Smooth muscle cell (in vitro differentiated cells): ENCODE measurements around the gene ANXA4. TPM values are rescaled to one million over a fixed set of nuclear protein-coding genes. Genes with fewer than 3 reads are reported as not detected.

Source experiments
- DNase-seq: peaks from one replicate; lab custom pipeline; 2025; ENCODE audit not compliant: unreplicated experiment; lab: John Stamatoyannopoulos, UW
- H2AFZ ChIP-seq: fragments of 200-600 bp; sonication (generic); 2 replicates; pipeline ENCODE4 v1.6.0; 2016; ENCODE audit warnings: antibody characterized with exemption, low read depth, mild to moderate bottlenecking
- H3F3A ChIP-seq: fragments of 200-600 bp; sonication (generic); 2 replicates; pipeline ENCODE4 v1.6.0; 2017; ENCODE audit warnings: antibody characterized with exemption, low read depth
- H3K27ac ChIP-seq: fragments of 200-600 bp; sonication (generic); 2 replicates; pipeline ENCODE4 v1.5.1; 2016; ENCODE audit warnings: low read depth, mild to moderate bottlenecking
- H3K27me3 ChIP-seq: fragments of 200-600 bp; sonication (generic); 2 replicates; pipeline ENCODE4 v1.6.1; 2016; ENCODE audit warnings: low read depth, mild to moderate bottlenecking
- H3K36me3 ChIP-seq: fragments of 200-600 bp; sonication (generic); 2 replicates; pipeline ENCODE4 v1.5.1; 2016; ENCODE audit warnings: low read depth
- H3K4me1 ChIP-seq: fragments of 200-600 bp; sonication (generic); 2 replicates; pipeline ENCODE4 v1.5.1; 2016; ENCODE audit warnings: low read depth
- H3K4me2 ChIP-seq: fragments of 200-600 bp; sonication (generic); 2 replicates; pipeline ENCODE4 v1.6.0; 2016; ENCODE audit warnings: mild to moderate bottlenecking
- H3K4me3 ChIP-seq: fragments of 200-600 bp; sonication (generic); 2 replicates; pipeline ENCODE4 v1.5.1; 2016; ENCODE audit warnings: mild to moderate bottlenecking
- H3K79me2 ChIP-seq: fragments of 200-600 bp; sonication (generic); 2 replicates; pipeline ENCODE4 v1.6.0; 2016; ENCODE audit warnings: low read depth, mild to moderate bottlenecking
- H3K9ac ChIP-seq: fragments of 200-600 bp; sonication (generic); 2 replicates; pipeline ENCODE4 v1.6.0; 2016; ENCODE audit warnings: low read depth
- H3K9me3 ChIP-seq: fragments of 200-600 bp; sonication (generic); replicated peaks from 2 replicates; pipeline ENCODE4 v1.5.1; 2016; ENCODE audit warnings: low read depth
- H4K20me1 ChIP-seq: fragments of 200-600 bp; sonication (generic); 2 replicates; pipeline ENCODE4 v1.6.0; 2016; ENCODE audit warnings: low read depth
- WGBS: methylation state at CpG from one replicate; pipeline ENCODE4 v1.1.7; 2016; ENCODE audit warnings: low lambda C conversion rate; 5-methylcytosine and 5-hydroxymethylcytosine counted together
- polyA plus RNA-seq: library from polyadenylated mRNA; unstranded; fragments of >200 nt; fragmentation: Nextera tagmentation; extraction: Ambion mirVana; gene quantifications from 2 replicates; pipeline ENCODE4 v1.2.1, GENCODE V29; 2016
- total RNA-seq: library from RNA; depleted of rRNA; stranded (reverse); fragments of >200 nt; gene quantifications from 2 replicates; pipeline ENCODE4 v1.2.3, GENCODE V29; 2014
- TF ChIP-seq, protein P1 (sequence below): fragments of 200-600 bp; sonication (generic); IDR thresholded peaks from 2 replicates; pipeline ENCODE4 v1.5.1; 2017; ENCODE audit warnings: borderline replicate concordance, mild to moderate bottlenecking, antibody characterized with exemption; ENCODE audit not compliant: insufficient read depth, poor library complexity, severe bottlenecking

ANXA4 gene
- total and polyA plus RNA-seq, 2 experiments from 2014 or later, result 14.7 to 32.8 TPM

DNA sequence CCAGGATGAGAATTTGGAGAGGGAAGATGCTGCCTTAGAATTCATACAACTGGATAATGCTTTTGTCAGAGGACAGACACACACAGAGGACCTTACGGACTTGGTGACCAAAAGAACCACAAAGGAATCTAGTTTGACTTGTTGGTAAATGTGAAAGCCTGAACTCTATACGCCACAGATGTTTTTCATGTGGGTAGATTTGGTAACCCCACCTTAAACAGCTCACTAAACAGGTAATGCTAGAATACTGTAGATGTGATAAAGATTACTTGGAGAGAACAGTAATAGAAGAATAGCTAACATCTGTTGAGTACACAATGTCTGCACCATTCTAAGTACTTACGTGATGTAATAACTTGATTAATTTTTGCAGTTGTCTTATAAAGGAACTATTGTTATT, 24.1 kb downstream of the ANXA4 start:
- H2AFZ ChIP-seq, result no peak overlapping the region
- peaks cover 4% of the 10 kb centered on the region for H3K4me1 ChIP-seq
- 79% methylated on average over 3 of the region's 3 CpGs for WGBS
- H3K79me2 ChIP-seq, result peaks cover 4% of the 10 kb centered on the region
- H3F3A ChIP-seq, result peaks cover 5% of the 10 kb centered on the region
- H3K9ac ChIP-seq, result no peak overlapping the region
- no peaks in the 10 kb centered on the region for H3K36me3 ChIP-seq
- H3K4me3 ChIP-seq, result no peak overlapping the region
- peaks cover 16% of the 10 kb centered on the region for H4K20me1 ChIP-seq
- H3K4me2 ChIP-seq, result no peak overlapping the region
- no peaks in the 10 kb centered on the region for H3K27me3 ChIP-seq
- no peak for DNase-seq
- TF ChIP-seq, protein P1, sequence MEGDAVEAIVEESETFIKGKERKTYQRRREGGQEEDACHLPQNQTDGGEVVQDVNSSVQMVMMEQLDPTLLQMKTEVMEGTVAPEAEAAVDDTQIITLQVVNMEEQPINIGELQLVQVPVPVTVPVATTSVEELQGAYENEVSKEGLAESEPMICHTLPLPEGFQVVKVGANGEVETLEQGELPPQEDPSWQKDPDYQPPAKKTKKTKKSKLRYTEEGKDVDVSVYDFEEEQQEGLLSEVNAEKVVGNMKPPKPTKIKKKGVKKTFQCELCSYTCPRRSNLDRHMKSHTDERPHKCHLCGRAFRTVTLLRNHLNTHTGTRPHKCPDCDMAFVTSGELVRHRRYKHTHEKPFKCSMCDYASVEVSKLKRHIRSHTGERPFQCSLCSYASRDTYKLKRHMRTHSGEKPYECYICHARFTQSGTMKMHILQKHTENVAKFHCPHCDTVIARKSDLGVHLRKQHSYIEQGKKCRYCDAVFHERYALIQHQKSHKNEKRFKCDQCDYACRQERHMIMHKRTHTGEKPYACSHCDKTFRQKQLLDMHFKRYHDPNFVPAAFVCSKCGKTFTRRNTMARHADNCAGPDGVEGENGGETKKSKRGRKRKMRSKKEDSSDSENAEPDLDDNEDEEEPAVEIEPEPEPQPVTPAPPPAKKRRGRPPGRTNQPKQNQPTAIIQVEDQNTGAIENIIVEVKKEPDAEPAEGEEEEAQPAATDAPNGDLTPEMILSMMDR, result no peak
- H3K9me3 ChIP-seq, result no peaks in the 10 kb centered on the region
- H3K27ac ChIP-seq, result peak overlapping the region; percentile 56

DNA sequence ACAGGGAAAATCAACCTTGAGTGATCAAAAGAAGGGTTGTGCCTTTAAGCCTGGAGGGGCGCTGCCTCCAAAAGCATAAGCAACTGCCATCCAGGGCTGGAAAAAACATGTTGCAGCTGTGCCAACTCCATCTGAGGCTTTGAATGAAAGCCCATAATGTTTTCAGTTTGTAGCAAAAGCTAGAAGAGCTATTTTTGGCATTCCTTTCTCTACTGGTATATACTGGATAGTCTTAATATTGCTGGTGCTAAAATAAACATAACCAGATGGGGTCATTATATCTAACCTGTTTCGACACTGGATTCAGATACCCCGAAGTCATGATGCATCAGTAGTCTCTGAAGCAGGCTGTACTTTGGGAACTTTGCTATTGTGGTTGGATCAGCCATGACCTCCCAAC, 25.1 kb downstream of the ANXA4 start:
- no peak overlapping the region for H3K4me2 ChIP-seq
- no peaks in the 10 kb centered on the region for H3K27me3 ChIP-seq
- H3K27ac ChIP-seq, result peak overlapping the region; percentile 19
- peaks cover 16% of the 10 kb centered on the region for H4K20me1 ChIP-seq
- H2AFZ ChIP-seq, result no peak overlapping the region
- peaks cover 2% of the 10 kb centered on the region for H3K79me2 ChIP-seq
- peaks cover 4% of the 10 kb centered on the region for H3K4me1 ChIP-seq
- H3F3A ChIP-seq, result peaks cover 5% of the 10 kb centered on the region
- no peak for DNase-seq
- H3K9me3 ChIP-seq, result no peaks in the 10 kb centered on the region
- H3K9ac ChIP-seq, result no peak overlapping the region
- H3K4me3 ChIP-seq, result no peak overlapping the region
- H3K36me3 ChIP-seq, result no peaks in the 10 kb centered on the region
- TF ChIP-seq, protein P1, result no peak
- 88% methylated on average over 3 of the region's 3 CpGs for WGBS

DNA sequence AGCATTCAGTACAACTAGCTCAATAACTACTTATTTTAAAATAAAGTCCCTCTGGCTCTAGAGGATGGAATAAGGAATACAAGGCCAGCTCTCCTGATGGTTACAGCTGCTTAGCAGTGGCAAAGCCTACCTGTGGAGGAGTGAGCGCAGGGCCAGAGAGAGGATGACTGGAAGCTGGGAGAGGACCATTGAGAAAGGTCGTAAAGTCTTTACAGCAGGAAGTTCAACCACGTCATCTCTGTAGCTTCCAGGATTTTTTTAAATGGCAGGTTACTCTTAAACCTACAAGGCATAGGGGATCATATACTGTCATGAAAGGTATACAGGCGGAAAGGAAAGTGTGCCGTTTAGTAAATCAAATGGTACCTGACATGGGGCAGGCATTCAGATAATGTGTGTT, 26.3 kb downstream of the ANXA4 start:
- no peaks in the 10 kb centered on the region for H3K9me3 ChIP-seq
- H3K27me3 ChIP-seq, result no peaks in the 10 kb centered on the region
- no peak overlapping the region for H3K4me2 ChIP-seq
- H4K20me1 ChIP-seq, result peaks cover 16% of the 10 kb centered on the region
- peaks cover 11% of the 10 kb centered on the region for H3F3A ChIP-seq
- DNase-seq, result no peak
- H3K4me1 ChIP-seq, result peaks cover 4% of the 10 kb centered on the region
- H3K79me2 ChIP-seq, result peaks cover 2% of the 10 kb centered on the region
- H3K27ac ChIP-seq, result peak overlapping the region; percentile 24
- H2AFZ ChIP-seq, result no peak overlapping the region
- 92% methylated on average over 5 of the region's 5 CpGs for WGBS
- no peak overlapping the region for H3K9ac ChIP-seq
- TF ChIP-seq, protein P1, result no peak
- H3K36me3 ChIP-seq, result no peaks in the 10 kb centered on the region
- no peak overlapping the region for H3K4me3 ChIP-seq

DNA sequence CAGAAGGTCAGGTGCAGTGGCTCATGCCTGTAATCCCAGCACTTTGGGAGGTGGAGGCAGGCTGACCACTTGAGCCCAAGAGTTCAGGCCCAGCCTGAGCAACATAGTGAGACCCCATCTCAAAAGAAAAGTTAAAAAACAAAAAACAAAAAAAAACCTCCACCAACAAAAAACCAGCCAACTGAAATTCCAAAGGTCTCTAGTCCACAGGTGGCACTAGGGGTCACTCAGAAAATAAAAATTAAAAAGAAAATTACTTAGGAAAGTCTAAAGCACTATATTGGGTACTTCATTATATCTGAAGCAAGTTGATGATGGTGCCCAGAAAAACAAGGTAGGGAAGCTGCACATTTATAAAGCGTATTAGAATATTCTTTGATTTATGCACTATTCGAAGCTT, 26.9 kb downstream of the ANXA4 start:
- Histone ChIP-seq H3K9ac (no peak overlapping the region), H3K4me1 (peaks cover 4% of the 10 kb centered on the region), H3K27ac (peak overlapping the region; percentile 24), H2AFZ (no peak overlapping the region), H3K27me3 (no peaks in the 10 kb centered on the region), H3K4me3 (no peak overlapping the region), H3K4me2 (no peak overlapping the region), H3K79me2 (peaks cover 2% of the 10 kb centered on the region), H3F3A (peaks cover 9% of the 10 kb centered on the region), H4K20me1 (peaks cover 16% of the 10 kb centered on the region), H3K36me3 (no peaks in the 10 kb centered on the region), H3K9me3 (no peaks in the 10 kb centered on the region)
- TF ChIP-seq, protein P1, result no peak
- 93% methylated on average over 2 of the region's 2 CpGs for WGBS
- DNase-seq, result no peak
